Head of caudate nucleus (tissue), 42 donors: ENCODE data around the gene DLG2.
A peak's percentile ranks its signal among the peaks of the same experiment; 100 is the strongest.

ENCODE experiments used
- DNase-seq, 42 donors: peaks; one replicate each; pipeline versions ENCODE4 v3.0.0 to v3.0.0-alpha.2; 2020 to 2021; ENCODE audit warnings: mixed read lengths in 7 of 42
- intact Hi-C: fragments of 100-400 bp; cut with DNase I; formaldehyde crosslinking; loops from one replicate; pipeline ENCODE4 v1.15.0; 2022

Gene DLG2

GRCh38 chr11:83502041-83502440 is 2125.1 kb downstream of the DLG2 start:
- DNase-seq: no peak
- intact Hi-C loops: no loop called here

GRCh38 chr11:83493917-83494316 is 2133.2 kb downstream of the DLG2 start:
- intact Hi-C loops: no loop called here
- DNase-seq: no peak

DNA sequence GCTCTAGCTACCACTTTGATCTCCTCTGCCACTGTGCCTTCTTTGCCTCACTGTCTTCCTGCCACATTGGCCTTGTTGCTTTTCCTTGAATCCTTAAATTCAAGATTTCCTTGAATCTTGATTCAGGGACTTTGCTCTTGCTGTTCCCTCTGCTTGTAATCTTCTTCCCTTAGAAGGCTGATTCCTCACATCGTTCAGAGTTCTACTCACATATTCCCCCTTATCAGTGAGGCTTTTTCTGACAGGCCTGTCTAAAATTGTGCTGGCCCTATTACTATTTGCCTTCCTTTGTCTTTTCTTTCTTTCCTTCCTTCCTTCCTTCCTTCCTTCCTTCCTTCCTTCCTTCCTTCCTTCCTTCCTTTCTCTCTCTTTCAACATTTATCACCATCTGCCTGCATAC is 2134.1 kb downstream of the DLG2 start:
- intact Hi-C loops: no loop called here
- DNase-seq: no peak

DNA sequence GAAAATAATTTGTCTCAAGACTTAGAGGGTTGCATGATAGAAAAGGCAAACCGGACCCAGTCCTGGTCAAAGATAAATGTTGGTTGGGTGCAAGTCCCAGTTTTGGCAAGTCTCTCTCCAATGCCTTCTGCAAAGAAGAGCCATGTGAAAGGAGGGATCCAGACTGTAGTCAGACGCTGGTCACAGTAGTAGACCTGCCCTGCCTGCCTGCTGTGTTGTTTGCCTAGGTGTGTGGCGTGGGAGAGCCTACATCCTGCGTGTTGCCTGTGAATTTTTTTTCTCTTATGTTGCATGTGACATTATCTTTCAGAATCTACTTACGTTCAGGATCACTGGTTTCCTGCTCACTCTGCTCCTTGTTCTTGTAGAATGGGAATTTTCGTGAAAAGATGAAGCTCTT is 2143.3 kb downstream of the DLG2 start:
- intact Hi-C loops: no loop called here
- DNase-seq: no peak

- intact Hi-C loops: no loop called here
- DNase-seq: no peak
Measured at GRCh38 chr11:83480811-83481210, 2146.3 kb downstream of the DLG2 start.

GRCh38 chr11:83480251-83480650 is 2146.9 kb downstream of the DLG2 start:
- intact Hi-C loops: no loop called here
- no peak for DNase-seq

GRCh38 chr11:83477772-83478171 is 2149.4 kb downstream of the DLG2 start:
- intact Hi-C loops: no loop called here
- no peak for DNase-seq

- intact Hi-C loops: no loop called here
Measured at GRCh38 chr11:83475760-83476159, 2151.4 kb downstream of the DLG2 start.

GRCh38 chr11:83473743-83474142 is 2153.4 kb downstream of the DLG2 start:
- intact Hi-C loops: no loop called here

More at GRCh38 chr11:83475760-83476159, 2151.4 kb downstream of the DLG2 start:
- no peak for DNase-seq

GRCh38 chr11:83472806-83473205 is 2154.3 kb downstream of the DLG2 start:
- no peak for DNase-seq
- intact Hi-C loops: no loop called here

More at GRCh38 chr11:83473743-83474142, 2153.4 kb downstream of the DLG2 start:
- no peak for DNase-seq

DNA sequence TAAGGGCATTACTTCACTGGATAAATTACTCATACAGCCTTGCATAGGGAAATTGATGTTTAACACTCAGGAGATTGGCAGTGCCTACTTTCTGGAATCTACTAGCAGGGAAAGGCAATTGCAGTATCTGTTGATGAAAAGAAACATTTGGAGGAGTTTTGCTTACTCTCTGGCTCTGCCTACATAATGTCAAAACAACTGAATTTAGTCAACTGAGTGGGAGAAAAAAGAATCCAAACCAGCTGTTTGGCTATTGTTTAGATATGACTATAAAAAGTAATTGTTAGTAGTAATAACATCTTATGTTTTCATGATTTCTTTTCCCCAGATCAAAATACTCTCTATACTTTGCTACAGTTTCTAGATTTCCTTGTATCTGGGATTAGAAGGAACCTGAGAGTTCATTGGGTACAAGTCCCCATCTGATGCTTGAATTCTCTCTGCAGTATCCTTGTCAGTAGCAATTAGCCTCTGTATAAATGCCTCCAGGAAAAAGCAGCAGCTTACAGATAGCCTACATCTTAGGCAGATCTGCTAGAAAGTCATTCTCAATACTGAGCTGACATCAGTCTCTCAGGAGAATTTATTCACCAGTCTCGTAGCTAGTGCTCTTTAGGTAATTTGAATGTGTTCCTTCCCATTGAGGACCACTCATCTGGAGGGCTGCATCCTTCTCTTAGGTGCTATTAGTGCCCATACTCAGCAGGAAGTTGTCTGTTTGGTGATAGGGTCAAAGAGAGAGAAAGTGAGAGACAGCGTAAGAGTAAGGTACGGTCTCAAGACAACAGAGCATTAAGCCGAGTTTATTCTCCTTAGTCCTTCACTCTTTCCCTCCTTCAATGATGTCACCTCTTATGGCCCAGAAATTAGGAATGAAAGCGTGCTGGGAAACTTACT is 2155.1 kb downstream of the DLG2 start:
- intact Hi-C loops: no loop called here
- no peak for DNase-seq

GRCh38 chr11:83467837-83468236 is 2159.3 kb downstream of the DLG2 start:
- intact Hi-C loops: no loop called here
- DNase-seq: no peak

DNA sequence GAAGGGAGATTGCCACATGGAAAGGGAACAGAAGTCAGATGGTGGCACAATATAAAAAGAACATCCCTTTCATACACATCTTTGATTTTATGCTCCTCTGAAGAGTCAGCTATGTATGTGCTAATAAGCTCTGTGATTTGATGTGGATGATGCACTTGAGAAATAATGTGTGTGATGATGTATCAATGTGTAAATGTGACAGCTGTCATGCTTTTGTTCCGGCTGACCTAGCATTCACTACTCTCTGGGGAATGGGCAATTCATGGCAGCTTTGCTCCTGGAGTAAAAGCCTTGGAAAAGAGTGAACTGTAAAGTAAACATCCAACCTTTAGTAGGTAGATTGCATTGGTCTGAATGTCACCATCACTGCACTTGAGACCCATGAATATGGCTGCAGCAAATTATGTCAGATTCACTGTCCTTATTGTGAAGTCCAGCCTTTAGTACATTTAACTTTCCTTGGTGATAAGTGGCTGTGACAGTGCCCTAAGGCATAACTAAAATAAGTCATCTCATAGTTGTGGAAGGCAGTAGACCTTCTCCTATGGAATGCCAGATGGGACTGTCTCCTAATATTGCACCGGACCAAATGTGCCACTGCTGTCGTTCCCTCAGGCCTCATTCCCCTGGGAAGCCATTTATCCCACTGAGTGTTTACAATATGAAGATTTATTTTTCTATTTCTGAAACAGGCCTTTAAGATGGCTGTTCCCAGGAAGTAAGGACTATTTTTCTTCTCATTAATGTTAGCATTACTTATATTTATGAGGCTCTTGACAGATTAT is 2162.8 kb downstream of the DLG2 start:
- intact Hi-C loops: no loop called here
- no peak for DNase-seq

DNA sequence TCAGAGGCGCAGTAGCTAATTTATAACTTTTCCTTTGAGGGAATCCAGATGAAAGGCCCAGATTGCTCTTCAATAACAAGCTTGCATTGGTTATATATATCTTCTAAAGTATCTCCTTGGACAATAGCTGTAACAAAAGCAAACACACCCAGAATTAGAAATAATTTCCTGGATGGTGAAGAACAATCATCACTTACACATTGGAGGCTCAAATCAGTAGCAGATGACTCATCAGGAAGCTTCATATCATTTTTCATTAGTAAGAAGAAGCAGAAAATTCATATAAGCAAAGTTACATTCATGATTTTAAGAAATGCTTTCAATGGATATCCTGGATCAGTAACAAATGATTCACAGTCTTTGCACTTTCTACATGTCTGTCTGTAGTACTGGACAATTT is 2167.3 kb downstream of the DLG2 start:
- DNase-seq: no peak
- intact Hi-C loops: no loop called here

- intact Hi-C loops: no loop called here
- DNase-seq: peak in 1 of 42 donors; percentile 25
Measured at GRCh38 chr11:83456566-83456965, 2170.6 kb downstream of the DLG2 start.

GRCh38 chr11:83456075-83456474 is 2171.1 kb downstream of the DLG2 start:
- DNase-seq: peak; percentile 4 to 79 (median 56)
- intact Hi-C loops: no loop called here

- intact Hi-C loops: no loop called here
- DNase-seq: no peak
Measured at GRCh38 chr11:83455356-83455755, 2171.8 kb downstream of the DLG2 start.

DNA sequence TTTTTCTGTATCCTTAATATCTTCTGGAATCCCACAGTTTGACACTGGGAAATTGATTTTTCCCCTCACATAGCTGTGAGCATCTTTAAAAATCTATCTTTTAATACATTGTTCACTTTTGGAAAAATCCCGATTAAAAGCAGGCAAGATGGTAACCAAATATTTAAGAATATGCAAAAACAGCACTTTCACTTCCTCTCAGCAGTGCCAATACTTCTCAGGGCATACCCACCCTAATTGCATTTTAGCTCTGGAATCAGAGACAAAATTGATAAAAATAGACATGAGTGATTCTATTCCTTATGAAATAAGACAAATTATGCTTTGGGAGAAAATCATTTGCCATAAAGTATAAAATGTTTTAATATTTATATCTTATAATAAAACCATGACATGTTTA is 2172.5 kb downstream of the DLG2 start:
- intact Hi-C loops: no loop called here
- DNase-seq: no peak

GRCh38 chr11:83449338-83449913 is 2177.7 kb downstream of the DLG2 start:
- intact Hi-C loops: no loop called here
- DNase-seq: no peak

- intact Hi-C loops: no loop called here
- DNase-seq: no peak
Measured at GRCh38 chr11:83448686-83449085, 2178.5 kb downstream of the DLG2 start.
